KG1 (cell line): Measurements from ENCODE around the gene KRTAP4-8.
"Not testable (repeated sequence)": the region's sequence is repeated elsewhere in the genome, so short reads cannot be mapped to it uniquely, and the experiment has no call there.

Source experiments
- DNase-seq: peaks from one replicate; lab custom pipeline; 2025; lab: John Stamatoyannopoulos, UW

Gene KRTAP4-8

DNA sequence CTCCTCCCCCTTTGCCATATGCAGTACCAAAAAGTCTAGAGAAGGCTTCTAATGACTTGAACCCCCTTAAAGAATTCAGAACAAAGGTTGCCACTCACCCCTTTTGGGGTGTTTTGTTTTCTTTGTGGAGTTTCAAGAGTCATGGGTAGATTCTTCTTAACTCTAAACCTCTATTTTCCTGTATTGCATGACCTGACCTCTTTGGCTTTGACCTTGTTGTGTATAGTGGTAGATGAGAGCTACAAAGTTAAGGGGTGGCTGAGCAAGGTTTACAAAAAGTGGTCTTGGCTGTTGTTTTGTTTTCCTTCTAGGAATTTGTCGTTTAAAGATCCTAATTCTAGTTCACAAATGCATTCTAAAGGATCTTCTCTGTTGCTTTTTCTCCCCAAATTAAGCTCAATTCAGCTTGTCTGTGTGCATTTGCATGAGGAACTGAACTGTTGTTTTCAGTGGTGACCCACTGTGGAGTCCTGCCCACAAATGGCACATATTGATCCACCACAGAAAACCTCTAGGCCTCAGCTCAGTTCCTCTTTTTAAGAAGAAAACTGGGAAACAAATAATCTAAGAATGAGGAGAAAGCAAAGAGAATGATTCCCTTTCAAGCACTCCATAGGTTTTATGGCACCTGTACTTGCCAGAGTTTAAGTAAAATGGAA, 10.9 kb upstream of the KRTAP4-8 start:
- DNase-seq, result not testable (repeated sequence)

DNA sequence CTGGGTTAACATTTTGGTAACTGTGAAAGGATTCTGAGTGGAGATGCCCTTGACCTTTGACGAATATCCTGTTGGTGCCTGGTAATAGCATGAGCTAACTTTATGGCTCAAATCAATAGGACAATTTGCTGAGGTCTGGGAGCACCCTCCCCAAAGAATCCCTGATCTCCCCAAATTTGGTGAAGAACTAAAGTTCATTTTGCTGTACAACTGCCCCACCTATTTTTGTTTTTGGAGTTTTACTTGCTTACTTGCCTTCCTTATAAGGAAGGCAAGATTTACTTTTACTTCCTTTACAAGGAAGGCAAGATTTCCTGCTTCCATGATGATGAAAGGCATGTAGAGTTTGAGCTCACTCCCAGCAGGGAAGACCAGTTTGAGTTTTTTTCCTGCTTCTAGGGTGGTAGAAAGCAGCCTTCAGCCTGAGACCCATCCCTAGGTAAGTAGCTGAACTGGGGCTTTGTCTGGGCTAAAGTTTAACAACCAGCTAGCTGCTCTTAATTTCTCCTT, 10.1 kb upstream of the KRTAP4-8 start:
- DNase-seq, result no peak

DNA sequence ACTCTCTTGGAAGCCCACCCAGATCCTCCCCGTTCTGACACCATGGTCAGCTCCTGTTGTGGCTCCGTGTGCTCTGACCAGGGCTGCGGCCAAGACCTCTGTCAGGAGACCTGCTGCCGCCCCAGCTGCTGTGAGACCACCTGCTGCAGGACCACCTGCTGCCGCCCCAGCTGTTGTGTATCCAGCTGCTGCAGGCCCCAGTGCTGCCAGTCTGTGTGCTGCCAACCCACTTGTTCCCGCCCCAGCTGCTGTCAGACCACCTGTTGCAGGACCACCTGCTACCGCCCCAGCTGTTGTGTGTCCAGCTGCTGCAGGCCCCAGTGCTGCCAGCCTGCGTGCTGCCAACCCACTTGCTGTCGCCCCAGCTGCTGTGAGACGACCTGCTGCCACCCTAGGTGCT, 7.4 kb upstream of the KRTAP4-8 start, which contains the start of gene KRTAP4-9:
Gene KRTAP4-9 (plus strand): TSS at position 43 of the 400 bp plus-strand sequence. CDS start 0 bp downstream, at position 43.
- DNase-seq, result not testable (repeated sequence)

- DNase-seq, result not testable (repeated sequence)
Observed at GRCh38 chr17:41104386-41105038, 6.6 kb upstream of the KRTAP4-8 start.

GRCh38 chr17:41103896-41104295, 6.0 kb upstream of the KRTAP4-8 start:
- no peak for DNase-seq

DNA sequence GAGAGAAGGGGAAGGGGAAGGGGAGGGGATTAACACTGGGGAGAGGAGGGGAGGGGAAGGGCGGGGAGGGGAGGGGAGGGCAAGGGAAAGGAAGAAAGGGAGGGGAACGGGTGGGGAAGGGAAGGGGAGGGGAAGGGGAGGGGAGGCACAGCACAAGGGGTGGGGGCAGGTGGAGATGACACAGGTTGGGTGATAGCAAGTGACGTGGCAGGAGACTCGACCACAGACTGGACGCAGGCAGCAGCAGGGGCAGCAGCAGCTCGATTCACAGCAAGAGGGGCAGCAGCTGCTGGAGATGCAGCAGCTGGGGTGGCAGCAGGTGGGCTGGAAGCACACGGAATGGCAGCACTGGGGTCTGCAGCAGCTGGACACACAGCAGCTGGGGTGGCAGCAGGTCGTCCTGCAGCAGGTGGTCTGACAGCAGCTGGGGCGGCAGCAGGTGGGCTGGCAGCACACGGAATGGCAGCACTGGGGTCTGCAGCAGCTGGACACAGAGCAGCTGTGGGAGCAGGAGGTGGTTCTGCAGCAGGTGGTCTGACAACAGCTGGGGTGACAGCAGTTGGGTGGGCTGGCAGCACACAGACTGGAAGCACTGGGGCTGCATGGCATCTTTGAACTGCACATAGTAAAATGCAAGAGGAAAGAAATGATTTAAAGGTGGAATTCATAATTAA, 3.8 kb upstream of the KRTAP4-8 start, which contains the start of gene KRTAP4-16:
Gene KRTAP4-16 (minus strand): TSS at position 624 of the 674 bp plus-strand sequence. CDS start 0 bp downstream, at position 624.
- no peak for DNase-seq

GRCh38 chr17:41099682-41100480, 1.9 kb upstream of the KRTAP4-8 start:
- peak; percentile 18 for DNase-seq

DNA sequence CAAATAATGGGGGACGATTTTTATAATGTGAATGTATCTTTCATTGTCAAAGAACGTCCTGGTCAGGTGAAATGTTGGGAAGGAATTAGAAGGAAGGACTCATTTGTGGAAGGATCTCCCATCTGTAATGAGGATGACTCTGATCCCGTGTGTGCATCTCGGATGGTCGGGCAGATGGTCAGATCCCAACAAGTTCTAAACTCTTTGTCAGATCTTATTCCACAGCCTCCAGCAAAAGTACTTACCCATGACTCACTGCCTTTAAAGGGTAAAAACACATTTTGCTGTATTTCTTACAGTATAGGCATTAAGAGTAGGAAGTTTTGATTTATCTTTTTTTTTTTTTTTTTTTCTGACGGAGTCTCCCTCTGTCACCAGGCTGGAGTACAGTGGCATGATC, 539 bp upstream of the KRTAP4-8 start:
- no peak for DNase-seq

DNA sequence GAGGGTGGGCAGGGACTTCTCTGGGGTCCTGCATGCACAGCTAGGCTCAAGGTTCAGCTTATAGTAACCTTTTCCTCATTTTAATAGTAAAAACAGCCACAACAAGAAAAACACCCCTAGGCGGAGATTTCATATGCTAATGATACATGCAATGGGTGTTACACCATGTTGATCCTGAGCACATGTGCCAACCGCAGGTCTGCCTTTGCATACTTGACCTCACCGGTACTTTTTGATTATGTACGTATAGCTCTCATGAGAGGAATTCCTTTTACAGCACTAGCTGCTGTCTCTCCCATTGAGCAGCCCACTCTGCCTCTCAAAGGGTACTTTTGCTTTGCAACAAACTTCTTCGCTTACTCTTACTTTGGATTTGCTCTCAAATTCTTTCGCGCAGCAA, 1.9 kb downstream of the KRTAP4-8 start:
- no peak for DNase-seq

GRCh38 chr17:41088760-41089352, 9.1 kb downstream of the KRTAP4-8 start:
- not testable (repeated sequence) for DNase-seq

GRCh38 chr17:41084100-41084856, 13.7 kb downstream of the KRTAP4-8 start, which contains the start of gene KRTAP4-7:
TSS of gene KRTAP4-7 (plus strand) at chr17:41084150. CDS start at chr17:41084207, 57 bp downstream.
- DNase-seq, result not testable (repeated sequence)

DNA sequence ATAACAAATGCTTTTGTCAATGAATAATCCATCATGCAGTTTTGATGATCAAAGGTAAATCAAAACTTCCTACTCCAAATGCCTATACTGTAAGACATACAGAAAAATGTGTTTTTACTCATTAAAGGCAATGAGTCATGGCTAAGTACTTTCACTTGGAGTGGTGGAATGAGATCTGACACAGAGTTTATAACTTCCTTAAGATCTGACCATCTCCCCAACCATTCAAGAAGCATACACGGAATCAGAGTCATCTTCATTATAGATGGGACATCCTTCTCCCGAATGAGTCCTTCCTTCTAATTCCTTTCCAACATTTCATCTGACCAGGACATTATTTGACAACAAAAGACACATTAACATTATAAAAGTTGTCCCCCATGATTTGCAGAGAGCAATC, 14.5 kb downstream of the KRTAP4-8 start:
- DNase-seq, result not testable (repeated sequence)

DNA sequence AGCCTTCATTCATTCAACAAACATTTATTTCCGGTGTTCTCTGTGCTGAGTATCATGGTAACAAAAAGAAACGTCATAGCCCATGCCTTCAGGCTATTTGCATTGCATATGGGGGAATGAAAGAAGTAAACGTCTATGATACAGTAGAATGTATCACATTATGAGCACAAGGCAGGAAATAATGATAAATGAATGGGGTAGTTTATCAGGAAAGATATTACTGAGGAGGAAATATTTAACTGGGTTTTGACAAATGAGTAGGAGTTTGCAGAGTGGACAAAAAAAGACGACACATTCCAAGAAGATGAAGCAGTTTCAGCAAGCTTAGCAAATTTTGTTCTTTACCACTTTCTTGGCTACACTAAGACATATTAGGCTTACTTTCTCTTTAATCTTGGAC, 15.3 kb downstream of the KRTAP4-8 start:
- DNase-seq, result no peak

- no peak for DNase-seq
Observed at GRCh38 chr17:41076788-41077187, 21.2 kb downstream of the KRTAP4-8 start.

GRCh38 chr17:41073676-41074075, 24.3 kb downstream of the KRTAP4-8 start:
- DNase-seq, result no peak

GRCh38 chr17:41071606-41072360, 26.2 kb downstream of the KRTAP4-8 start:
- DNase-seq, result no peak

- no peak for DNase-seq
Observed at GRCh38 chr17:41069031-41069430, 28.9 kb downstream of the KRTAP4-8 start.

- no peak for DNase-seq
Observed at GRCh38 chr17:41067281-41067680, 30.7 kb downstream of the KRTAP4-8 start.

DNA sequence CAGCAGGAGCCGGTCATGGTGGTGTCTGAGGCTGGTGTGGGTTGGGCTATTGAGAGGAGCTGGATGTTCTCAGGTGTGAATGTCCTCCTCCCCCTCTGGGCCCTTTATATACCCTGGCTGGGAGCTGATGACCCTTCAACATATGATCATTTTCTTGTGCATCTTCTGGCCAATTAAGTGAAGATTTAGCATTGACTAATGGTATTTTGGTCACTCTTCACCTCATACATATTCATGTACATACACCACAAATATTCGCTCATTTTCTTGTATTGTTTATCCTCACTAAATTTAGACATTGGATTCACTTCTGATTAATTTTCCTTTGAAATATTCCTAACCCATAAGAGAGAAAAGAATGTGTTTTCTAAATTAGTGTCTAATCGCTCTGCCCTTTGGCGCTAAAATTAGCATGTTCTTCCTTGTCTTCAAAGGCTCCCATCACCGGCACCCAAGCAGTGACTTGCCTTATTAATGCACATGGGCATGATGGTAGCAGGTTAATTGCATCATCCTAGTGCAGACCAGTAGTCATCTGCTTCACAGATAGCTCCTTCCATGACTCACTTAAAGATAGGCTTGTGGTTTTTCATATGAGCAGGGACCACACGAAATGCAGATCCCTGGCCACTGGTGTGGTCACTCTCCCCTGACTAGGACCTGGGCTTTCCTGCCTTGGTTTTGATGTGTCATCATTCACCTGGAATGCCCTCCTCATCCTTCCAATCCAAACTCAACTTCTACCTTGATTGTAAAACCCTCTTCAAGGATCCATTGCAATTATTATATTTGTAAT, 31.9 kb downstream of the KRTAP4-8 start, which contains the start of gene KRTAP2-4:
Gene KRTAP2-4 (minus strand): TSS at position 51 of the 796 bp plus-strand sequence. CDS start 34 bp downstream, at position 17.
- no peak for DNase-seq
